HepG2 (cell line): Measurements from ENCODE around the gene ARHGAP25. TPM values are rescaled to one million over a fixed set of nuclear protein-coding genes. Genes with fewer than 3 reads are reported as not detected.

Experiments used
- ATAC-seq: fragments of 200-7000 bp; cut with Tn5 transposase; 3 replicates; pipeline ENCODE4 v1.9.1; 2020; ENCODE audit warnings: mild to moderate bottlenecking, moderate library complexity
- BruUV-seq: library from RNA; stranded (reverse); fragments of 400-500 nt; replicated peaks from 2 replicates; lab custom pipeline; 2021; lab: Mats Ljungman, UMichigan
- CTCF ChIA-PET: fragments of 300-600 bp; formaldehyde crosslinking; extraction: SDS; loops from one replicate; lab custom pipeline; 2021; ENCODE audit warnings: low total read pairs, inconsistent platforms, low intra/inter-chr PET ratio; lab: Yijun Ruan, JAX
- POLR2A ChIA-PET: fragments of 350-600 bp; sonication (Branson Sonifier 250); formaldehyde crosslinking; loops from one replicate; lab custom pipeline; 2020; ENCODE audit warnings: antibody characterized with exemption, inconsistent platforms; lab: Yijun Ruan, JAX
- DNase-seq: peaks from one replicate; pipeline ENCODE4 v3.0.0-alpha.2; 2015; ENCODE audit warnings: low spot score
- FAIRE-seq: peaks from 3 replicates; lab custom pipeline; 2011; peaks lifted over from hg19 to GRCh38; lab: Jason Lieb, UNC
- H2AFZ ChIP-seq: one replicate; pipeline ENCODE4 v1.6.1; 2011; ENCODE audit warnings: low read length, inconsistent platforms
- H3K27ac ChIP-seq: fragments of 300-600 bp; 3 replicates; pipeline ENCODE4 v1.8.0; 2011; ENCODE audit warnings: mixed run types, mild to moderate bottlenecking, mixed read lengths, low read length, inconsistent platforms; ENCODE audit not compliant: insufficient read depth; ENCODE audit errors: extremely low read length
- H3K27me3 ChIP-seq, 2 experiments: fragments of 200-600 bp in 1 of 2; 2 replicates in 1 of 2; 3 replicates in 1 of 2; pipeline versions ENCODE4 v1.6.0 to v1.8.0; 2011; ENCODE audit warnings: low read length in 2 of 2, mild to moderate bottlenecking in 2 of 2, moderate library complexity in 2 of 2, inconsistent platforms in 1 of 2; ENCODE audit not compliant: insufficient read depth in 2 of 2, control insufficient read depth in 1 of 2
- H3K36me3 ChIP-seq, 2 experiments: fragments of 200-600 bp in 1 of 2; replicated peaks in 1 of 2; 2 replicates in 1 of 2; 3 replicates in 1 of 2; pipeline versions ENCODE4 v1.5.1 to v1.8.0; 2011; ENCODE audit warnings: low read length in 2 of 2, inconsistent platforms in 1 of 2; ENCODE audit not compliant: insufficient read depth in 2 of 2, control insufficient read depth in 1 of 2
- H3K4me1 ChIP-seq: 2 replicates; pipeline ENCODE4 v1.5.1; 2012; ENCODE audit warnings: low read length, inconsistent platforms; ENCODE audit not compliant: insufficient read depth
- H3K4me2 ChIP-seq: 2 replicates; pipeline ENCODE4 v1.6.0; 2011; ENCODE audit warnings: low read depth, low read length, inconsistent platforms
- H3K4me3 ChIP-seq, 3 experiments: fragments of 200-600 bp in 1 of 3; sonication (generic), shearing (Covaris generic) in 1 of 3; replicated peaks in 1 of 3; 2 replicates each; pipeline ENCODE4 v1.5.1; 2011 to 2016; ENCODE audit warnings: low read length in 3 of 3, inconsistent platforms in 2 of 3, low read depth in 2 of 3, mild to moderate bottlenecking in 2 of 3, control low read depth in 1 of 3, mixed read lengths in 1 of 3; ENCODE audit not compliant: insufficient read depth in 1 of 3
- H3K79me2 ChIP-seq: one replicate; pipeline ENCODE4 v1.6.1; 2011; ENCODE audit warnings: low read length, inconsistent platforms; ENCODE audit not compliant: insufficient read depth
- H3K9ac ChIP-seq: 2 replicates; pipeline ENCODE4 v1.6.0; 2011; ENCODE audit warnings: mild to moderate bottlenecking, low read depth, low read length, inconsistent platforms; ENCODE audit not compliant: insufficient read depth
- H3K9me3 ChIP-seq: 2 replicates; pipeline ENCODE4 v1.5.1; 2012; ENCODE audit warnings: mild to moderate bottlenecking, low read length
- H4K20me1 ChIP-seq: 2 replicates; pipeline ENCODE4 v1.6.0; 2011; ENCODE audit warnings: inconsistent platforms, mild to moderate bottlenecking, low read length, moderate library complexity; ENCODE audit not compliant: insufficient read depth
- ATF7 ChIP-seq, 2 experiments: fragments of 450-650 bp in 1 of 2; sonication (generic) in 1 of 2; formaldehyde crosslinking in 1 of 2; IDR thresholded peaks; 2 replicates each; pipeline versions ENCODE4 v1.4.0 to v1.6.1; 2016 to 2020; ENCODE audit warnings: antibody characterized with exemption in 1 of 2, mild to moderate bottlenecking in 1 of 2, missing genetic modification reagents in 1 of 2
- CEBPB ChIP-seq: IDR thresholded peaks from 2 replicates; pipeline ENCODE4 v1.6.1; 2011; ENCODE audit warnings: low read depth, low read length, improper control_type of control experiment, borderline replicate concordance
- EZH2 ChIP-seq: conservative IDR thresholded peaks from 2 replicates; pipeline ENCODE4 v1.6.1; 2012; ENCODE audit warnings: mild to moderate bottlenecking, low read depth, low read length, moderate library complexity
- U2AF2 ChIP-seq: fragments of 200-400 bp; formaldehyde crosslinking; IDR thresholded peaks from 2 replicates; pipeline ENCODE4 v1.6.1; 2017; ENCODE audit warnings: low read depth, mild to moderate bottlenecking, low read length
- ZBTB3 ChIP-seq: sonication (generic); formaldehyde crosslinking; IDR thresholded peaks from 2 replicates; pipeline ENCODE4 v1.4.0; 2020; ENCODE audit warnings: low read depth, mild to moderate bottlenecking, moderate library complexity, missing genetic modification reagents, borderline replicate concordance
- ZNF296 ChIP-seq: sonication (generic); formaldehyde crosslinking; conservative IDR thresholded peaks from 2 replicates; pipeline ENCODE4 v1.5.0; 2020; ENCODE audit warnings: mild to moderate bottlenecking, missing genetic modification reagents
- ZNF562 ChIP-seq: sonication (generic); formaldehyde crosslinking; IDR thresholded peaks from 2 replicates; pipeline ENCODE4 v1.8.0; 2022; ENCODE audit warnings: missing genetic modification reagents, borderline replicate concordance
- ZNF572 ChIP-seq: sonication (generic); formaldehyde crosslinking; IDR thresholded peaks from 2 replicates; pipeline ENCODE4 v1.5.1; 2020; ENCODE audit warnings: mild to moderate bottlenecking, missing genetic modification reagents
- ZNF747 ChIP-seq: sonication (generic); formaldehyde crosslinking; IDR thresholded peaks from 2 replicates; pipeline ENCODE4 v1.8.1; 2023; ENCODE audit warnings: missing genetic modification reagents, mild to moderate bottlenecking, borderline replicate concordance
- WGBS: methylation state at CpG from one replicate; pipeline ENCODE4 v1.1.6; 2017; ENCODE audit warnings: low lambda C conversion rate; 5-methylcytosine and 5-hydroxymethylcytosine counted together
- in situ Hi-C: cut with HindIII; loops from 2 replicates; pipeline ENCODE4 v1.10.0; 2017; ENCODE audit warnings: low pct_unique_long_range_greater_than_20kb; ENCODE audit not compliant: extremely low pct_ligation_motif_present
- intact Hi-C: fragments of 100-400 bp; cut with micrococcal nuclease; formaldehyde crosslinking; loops from one replicate; pipeline ENCODE4 v1.10.0; 2022; ENCODE audit not compliant: unreplicated experiment
- polyA plus RNA-seq, 8 experiments: library from polyadenylated mRNA; depleted of rRNA in 3 of 8; stranded (reverse) in 7 of 8; unstranded in 1 of 8; fragments of >200 nt; fragmentation: Illumina TruSeq in 4 of 8; extraction: Trizol in 4 of 8; gene quantifications; 2 replicates each; pipeline versions ENCODE4 v1.2.1 to v1.2.3, GENCODE V29; 2011 to 2016; ENCODE audit warnings: low read depth in 4 of 8, missing spikeins in 1 of 8, mixed read lengths in 1 of 8; ENCODE audit not compliant: insufficient read depth in 1 of 8
- total RNA-seq, 5 experiments: library from RNA; depleted of rRNA; stranded (reverse); fragments of >200 nt; fragmentation: Illumina TruSeq; extraction: Trizol; gene quantifications; 2 replicates each; pipeline ENCODE4 v1.2.3, GENCODE V29; 2016; ENCODE audit warnings: low read depth in 1 of 5
- TF ChIP-seq, protein P1 (sequence below): sonication (generic); formaldehyde crosslinking; IDR thresholded peaks from 2 replicates; pipeline ENCODE4 v1.9.0; 2021; ENCODE audit warnings: missing genetic modification reagents, borderline replicate concordance

ARHGAP25 gene
- total and polyA plus RNA-seq, 2 of the 13 experiments (the other 11 are each of a cell fraction or from before 2014, with no cell fraction given), result not detected

GRCh38 chr2:68732036-68732932 lies 2.3 kb upstream of the ARHGAP25 start:
- TF ChIP-seq ZNF296 (CRISPR knock-in tag), result no peak
- peak; percentile 41; the same call in 1 of the 2 replicates for TF ChIP-seq EZH2
- Histone ChIP-seq H3K36me3 (no peaks in the 10 kb centered on the region), H3K27ac (no peak overlapping the region), H3K4me3 (no peak overlapping the region), H3K4me1 (no peaks in the 10 kb centered on the region), H3K4me2 (no peak overlapping the region), H4K20me1 (no peaks in the 10 kb centered on the region), H2AFZ (no peak overlapping the region), H3K27me3 (peaks cover 3 to 44% of the 10 kb centered on the region in 2 experiments; a peak in 4 of 5 replicates), H3K9ac (no peak overlapping the region), H3K9me3 (no peaks in the 10 kb centered on the region), H3K79me2 (no peaks in the 10 kb centered on the region)
- CTCF ChIA-PET, result no interaction called here
- no peak for FAIRE-seq
- POLR2A ChIA-PET, result no interaction called here
- 36% methylated on average over 19 of the region's 19 CpGs for WGBS
- intact Hi-C loops, result no loop called here
- in situ Hi-C loops, result no loop called here
- no TSS peak for BruUV-seq
- no peak for DNase-seq
- no peak for ATAC-seq

DNA sequence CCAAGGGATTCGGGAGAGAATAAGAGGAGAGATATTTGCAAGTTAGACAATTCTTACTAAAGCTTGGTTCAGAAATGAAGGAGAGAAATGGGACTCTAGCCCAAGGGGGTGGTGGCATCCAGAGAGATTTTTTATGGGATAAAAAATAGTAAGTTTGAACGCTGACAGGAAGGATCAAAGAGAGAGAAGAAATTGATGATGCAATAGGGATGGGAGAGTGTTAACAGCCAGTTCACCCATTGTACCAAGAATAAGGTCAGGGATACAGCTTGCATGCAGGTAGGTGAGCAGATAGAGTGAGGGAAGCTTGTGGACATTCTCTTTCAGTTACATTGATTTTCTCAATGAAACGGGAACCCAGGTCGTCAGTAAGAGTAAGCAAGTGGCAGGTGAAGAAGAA lies 1.2 kb upstream of the ARHGAP25 start:
- 2% methylated on average over 4 of the region's 4 CpGs for WGBS
- Histone ChIP-seq H3K4me1 (no peaks in the 10 kb centered on the region), H3K27me3 (peaks cover 3 to 44% of the 10 kb centered on the region in 2 experiments; a peak in 4 of 5 replicates), H3K36me3 (no peaks in the 10 kb centered on the region), H2AFZ (no peak overlapping the region), H3K9ac (no peak overlapping the region), H3K27ac (no peak overlapping the region), H3K4me3 (no peak overlapping the region), H3K79me2 (no peaks in the 10 kb centered on the region), H4K20me1 (no peaks in the 10 kb centered on the region), H3K9me3 (no peaks in the 10 kb centered on the region), H3K4me2 (no peak overlapping the region)
- no peak for TF ChIP-seq ZNF747 (CRISPR knock-in tag)
- peak; percentile 86 for TF ChIP-seq ATF7 (IDR thresholded peaks at IDR 0.05)
- TF ChIP-seq ATF7 (CRISPR knock-in tag; IDR thresholded peaks at IDR 0.05), result no peak
- TF ChIP-seq ZBTB3, result no peak
- no peak for TF ChIP-seq U2AF2
- TF ChIP-seq, protein P1, sequence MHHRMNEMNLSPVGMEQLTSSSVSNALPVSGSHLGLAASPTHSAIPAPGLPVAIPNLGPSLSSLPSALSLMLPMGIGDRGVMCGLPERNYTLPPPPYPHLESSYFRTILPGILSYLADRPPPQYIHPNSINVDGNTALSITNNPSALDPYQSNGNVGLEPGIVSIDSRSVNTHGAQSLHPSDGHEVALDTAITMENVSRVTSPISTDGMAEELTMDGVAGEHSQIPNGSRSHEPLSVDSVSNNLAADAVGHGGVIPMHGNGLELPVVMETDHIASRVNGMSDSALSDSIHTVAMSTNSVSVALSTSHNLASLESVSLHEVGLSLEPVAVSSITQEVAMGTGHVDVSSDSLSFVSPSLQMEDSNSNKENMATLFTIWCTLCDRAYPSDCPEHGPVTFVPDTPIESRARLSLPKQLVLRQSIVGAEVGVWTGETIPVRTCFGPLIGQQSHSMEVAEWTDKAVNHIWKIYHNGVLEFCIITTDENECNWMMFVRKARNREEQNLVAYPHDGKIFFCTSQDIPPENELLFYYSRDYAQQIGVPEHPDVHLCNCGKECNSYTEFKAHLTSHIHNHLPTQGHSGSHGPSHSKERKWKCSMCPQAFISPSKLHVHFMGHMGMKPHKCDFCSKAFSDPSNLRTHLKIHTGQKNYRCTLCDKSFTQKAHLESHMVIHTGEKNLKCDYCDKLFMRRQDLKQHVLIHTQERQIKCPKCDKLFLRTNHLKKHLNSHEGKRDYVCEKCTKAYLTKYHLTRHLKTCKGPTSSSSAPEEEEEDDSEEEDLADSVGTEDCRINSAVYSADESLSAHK (CRISPR knock-in tag), result no peak
- no peak for TF ChIP-seq ZNF572 (CRISPR knock-in tag)
- peak; percentile 77 for TF ChIP-seq CEBPB
- no peak for TF ChIP-seq ZNF562 (CRISPR knock-in tag)
- DNase-seq (no peak), ATAC-seq (no peak), FAIRE-seq (no peak)
- in situ Hi-C loops (no loop called here), intact Hi-C loops (no loop called here)
- ChIA-PET CTCF (no interaction called here), POLR2A (no interaction called here)
- no TSS peak for BruUV-seq
